LNCAP (cell line): ENCODE results near the gene NSF.

Experiments used
- CTCF ChIP-seq: fragments of 450-650 bp; IDR thresholded peaks from 2 replicates; pipeline ENCODE4 v1.5.1; 2017; ENCODE audit warnings: mild to moderate bottlenecking

NSF gene

GRCh38 chr17:46788300-46788699 is 197.8 kb downstream of the NSF start:
- TF ChIP-seq CTCF: no peak

GRCh38 chr17:46788796-46789195 is 198.3 kb downstream of the NSF start:
- no peak for TF ChIP-seq CTCF

- TF ChIP-seq CTCF: no peak
Measured at GRCh38 chr17:46789610-46790009, 199.1 kb downstream of the NSF start.

- TF ChIP-seq CTCF: no peak
Measured at GRCh38 chr17:46790216-46790615, 199.7 kb downstream of the NSF start.

- no peak for TF ChIP-seq CTCF
Measured at GRCh38 chr17:46791531-46791930, 201.1 kb downstream of the NSF start.

- no peak for TF ChIP-seq CTCF
Measured at GRCh38 chr17:46792071-46792470, 201.6 kb downstream of the NSF start.

- TF ChIP-seq CTCF: no peak
Measured at GRCh38 chr17:46793541-46793940, 203.1 kb downstream of the NSF start.

- TF ChIP-seq CTCF: no peak
Measured at GRCh38 chr17:46794318-46794717, 203.8 kb downstream of the NSF start.
